ENCODE results near the gene HOXA2.

DNA sequence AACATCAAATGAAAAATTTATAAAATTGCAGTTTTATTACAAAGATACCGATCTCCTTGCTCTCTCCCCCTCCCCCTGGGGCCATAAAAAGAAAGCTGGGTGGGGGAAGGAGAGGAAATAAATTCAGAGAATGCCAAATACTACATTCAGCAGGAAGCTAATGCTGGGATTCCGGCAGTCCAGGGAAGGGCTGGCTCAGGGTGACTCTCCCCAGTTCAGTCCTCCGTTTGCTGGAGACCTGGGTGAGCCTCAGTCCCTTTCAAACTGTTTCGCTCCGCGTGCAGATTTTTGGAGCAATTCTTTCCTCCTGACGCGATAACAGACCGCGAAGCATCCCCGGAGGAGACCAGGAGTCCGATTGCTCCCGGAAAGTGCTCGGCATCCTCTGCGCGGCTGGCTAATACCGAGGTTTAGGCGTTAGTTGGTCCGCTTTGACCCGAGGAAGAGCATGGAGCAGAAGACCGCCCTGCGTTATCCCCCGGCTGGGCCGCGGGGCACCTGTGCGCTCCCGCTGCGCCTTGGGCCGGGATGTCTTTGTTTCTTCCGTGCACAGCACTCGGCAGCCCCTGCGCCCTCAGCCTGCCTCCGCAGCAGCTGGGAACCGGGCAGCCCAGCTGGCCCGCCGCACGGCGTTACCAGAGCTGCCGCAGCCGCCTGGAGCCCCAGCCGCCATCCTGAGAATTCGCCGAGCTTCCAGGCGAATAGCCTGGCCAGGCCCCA lies 3.9 kb upstream of the HOXA2 start:
- TF ChIP-seq MZF1 (CRISPR knock-in tag; IDR thresholded peaks at IDR 0.05; ENCODE audit: borderline replicate concordance), result no peak
- TF ChIP-seq, protein P1, sequence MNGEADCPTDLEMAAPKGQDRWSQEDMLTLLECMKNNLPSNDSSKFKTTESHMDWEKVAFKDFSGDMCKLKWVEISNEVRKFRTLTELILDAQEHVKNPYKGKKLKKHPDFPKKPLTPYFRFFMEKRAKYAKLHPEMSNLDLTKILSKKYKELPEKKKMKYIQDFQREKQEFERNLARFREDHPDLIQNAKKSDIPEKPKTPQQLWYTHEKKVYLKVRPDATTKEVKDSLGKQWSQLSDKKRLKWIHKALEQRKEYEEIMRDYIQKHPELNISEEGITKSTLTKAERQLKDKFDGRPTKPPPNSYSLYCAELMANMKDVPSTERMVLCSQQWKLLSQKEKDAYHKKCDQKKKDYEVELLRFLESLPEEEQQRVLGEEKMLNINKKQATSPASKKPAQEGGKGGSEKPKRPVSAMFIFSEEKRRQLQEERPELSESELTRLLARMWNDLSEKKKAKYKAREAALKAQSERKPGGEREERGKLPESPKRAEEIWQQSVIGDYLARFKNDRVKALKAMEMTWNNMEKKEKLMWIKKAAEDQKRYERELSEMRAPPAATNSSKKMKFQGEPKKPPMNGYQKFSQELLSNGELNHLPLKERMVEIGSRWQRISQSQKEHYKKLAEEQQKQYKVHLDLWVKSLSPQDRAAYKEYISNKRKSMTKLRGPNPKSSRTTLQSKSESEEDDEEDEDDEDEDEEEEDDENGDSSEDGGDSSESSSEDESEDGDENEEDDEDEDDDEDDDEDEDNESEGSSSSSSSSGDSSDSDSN (CRISPR knock-in tag; IDR thresholded peaks at IDR 0.05), result no peak
- TF ChIP-seq, protein P2, sequence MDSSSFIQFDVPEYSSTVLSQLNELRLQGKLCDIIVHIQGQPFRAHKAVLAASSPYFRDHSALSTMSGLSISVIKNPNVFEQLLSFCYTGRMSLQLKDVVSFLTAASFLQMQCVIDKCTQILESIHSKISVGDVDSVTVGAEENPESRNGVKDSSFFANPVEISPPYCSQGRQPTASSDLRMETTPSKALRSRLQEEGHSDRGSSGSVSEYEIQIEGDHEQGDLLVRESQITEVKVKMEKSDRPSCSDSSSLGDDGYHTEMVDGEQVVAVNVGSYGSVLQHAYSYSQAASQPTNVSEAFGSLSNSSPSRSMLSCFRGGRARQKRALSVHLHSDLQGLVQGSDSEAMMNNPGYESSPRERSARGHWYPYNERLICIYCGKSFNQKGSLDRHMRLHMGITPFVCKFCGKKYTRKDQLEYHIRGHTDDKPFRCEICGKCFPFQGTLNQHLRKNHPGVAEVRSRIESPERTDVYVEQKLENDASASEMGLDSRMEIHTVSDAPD (CRISPR knock-in tag; IDR thresholded peaks at IDR 0.05), result no peak
- TF ChIP-seq ZBTB7A (CRISPR knock-in tag; IDR thresholded peaks at IDR 0.05), result no peak

Data from HepG2 (cell line).